Esophagus squamous epithelium (tissue), 5 donors: ENCODE results near the gene ACVR1B. TPM values are rescaled to one million over a fixed set of nuclear protein-coding genes. Genes with fewer than 3 reads are reported as not detected.
A peak's percentile ranks its signal among the peaks of the same experiment; 100 is the strongest.

Experiments used
- DNase-seq: peaks from one replicate; lab custom pipeline; 2025; lab: John Stamatoyannopoulos, UW
- H3K27ac ChIP-seq, 4 donors: fragments of 200-600 bp; sonication (generic); one replicate each; pipeline ENCODE4 v1.5.1; 2016 to 2019; ENCODE audit warnings: mild to moderate bottlenecking in 1 of 4
- H3K27me3 ChIP-seq, 4 donors: fragments of 200-600 bp; sonication (generic); 1 replicate in 3 of 4; 2 replicates in 1 of 4; pipeline versions ENCODE4 v1.5.1 to v1.6.0; 2017 to 2021; ENCODE audit warnings: antibody characterized with exemption in 1 of 4
- H3K36me3 ChIP-seq, 3 donors: fragments of 200-600 bp; sonication (generic); one replicate each; pipeline ENCODE4 v1.5.1; 2016 to 2019
- H3K4me1 ChIP-seq, 3 donors: fragments of 200-600 bp; sonication (generic); one replicate each; pipeline ENCODE4 v1.5.1; 2017 to 2019
- H3K4me3 ChIP-seq, 4 donors: fragments of 200-600 bp; sonication (generic); 1 replicate in 3 of 4; 2 replicates in 1 of 4; pipeline ENCODE4 v1.5.1; 2016 to 2019; ENCODE audit warnings: mild to moderate bottlenecking in 2 of 4, moderate library complexity in 1 of 4
- H3K9me3 ChIP-seq, 3 donors: fragments of 200-600 bp; sonication (generic); one replicate each; pipeline ENCODE4 v1.5.1; 2016 to 2019
- CTCF ChIP-seq, 6 experiments: fragments of 450-650 bp in 4 of 6; fragments of 200-600 bp in 2 of 6; sonication (generic) in 2 of 6; IDR thresholded peaks; one replicate each; pipeline ENCODE4 v1.5.1; 2016 to 2019; ENCODE audit warnings: antibody characterized with exemption in 6 of 6, mild to moderate bottlenecking in 4 of 6, moderate library complexity in 4 of 6
- POLR2A ChIP-seq, 4 donors: fragments of 450-650 bp; IDR thresholded peaks; one replicate each; pipeline ENCODE4 v1.6.1; 2017; ENCODE audit warnings: antibody characterized with exemption in 4 of 4, mild to moderate bottlenecking in 4 of 4, moderate library complexity in 3 of 4
- WGBS, 2 donors: methylation state at CpG; one replicate each; pipeline ENCODE4 v1.1.5; 2018; 5-methylcytosine and 5-hydroxymethylcytosine counted together
- intact Hi-C: fragments of 100-400 bp; cut with DNase I; formaldehyde crosslinking; loops from one replicate; pipeline ENCODE4 v1.15.0; 2022
- total RNA-seq, 4 donors: library from RNA; depleted of rRNA; stranded (reverse); fragments of >200 nt; gene quantifications; one replicate each; pipeline ENCODE4 v1.1.0, GENCODE V29; 2016
- donor health status: DM: yes; HTN: yes; CAD: no.

Gene ACVR1B
- total RNA-seq, 4 donors from 2014 or later, result 11.4 to 31.7 (median 16.8) TPM

- H3K36me3 ChIP-seq, result peaks cover 0 to 8% (median 0%) of the 10 kb centered on the region in 3 donors
- WGBS, 2 donors, result 83% methylated on average over 1 of the region's 2 CpGs; no CpG with 5 or more reads in 1 of the 2 donors
- no peaks in the 10 kb centered on the region for H3K27me3 ChIP-seq
- no peak for DNase-seq
- H3K27ac ChIP-seq, result peak overlapping the region in 3 of 4 donors; percentile 74 to 83 (median 80)
- peaks cover 10 to 39% (median 18%) of the 10 kb centered on the region in 3 donors for H3K4me1 ChIP-seq
- TF ChIP-seq POLR2A (IDR thresholded peaks at IDR 0.05), result no peak
- no peak for TF ChIP-seq CTCF (IDR thresholded peaks at IDR 0.05)
- no peaks in the 10 kb centered on the region for H3K9me3 ChIP-seq
- intact Hi-C loops, result no loop called here
- no peak overlapping the region for H3K4me3 ChIP-seq
Measured at GRCh38 chr12:51922146-51922545, 29.4 kb upstream of the ACVR1B start.

- peaks cover 10 to 31% (median 18%) of the 10 kb centered on the region in 3 donors for H3K4me1 ChIP-seq
- no peak for DNase-seq
- peak overlapping the region; percentile 33 to 83 (median 77) for H3K27ac ChIP-seq
- peaks cover 0 to 8% (median 0%) of the 10 kb centered on the region in 3 donors for H3K36me3 ChIP-seq
- TF ChIP-seq POLR2A (IDR thresholded peaks at IDR 0.05) (no peak), CTCF (IDR thresholded peaks at IDR 0.05) (no peak)
- 39 to 45% methylated on average over 6 to 15 of the region's 16 CpGs for WGBS, 2 donors
- intact Hi-C loops, result no loop called here
- H3K27me3 ChIP-seq, result no peaks in the 10 kb centered on the region
- H3K4me3 ChIP-seq, result peak overlapping the region in 1 of 4 donors; percentile 44
- no peaks in the 10 kb centered on the region for H3K9me3 ChIP-seq
Measured at GRCh38 chr12:51922762-51923505, 28.6 kb upstream of the ACVR1B start.

DNA sequence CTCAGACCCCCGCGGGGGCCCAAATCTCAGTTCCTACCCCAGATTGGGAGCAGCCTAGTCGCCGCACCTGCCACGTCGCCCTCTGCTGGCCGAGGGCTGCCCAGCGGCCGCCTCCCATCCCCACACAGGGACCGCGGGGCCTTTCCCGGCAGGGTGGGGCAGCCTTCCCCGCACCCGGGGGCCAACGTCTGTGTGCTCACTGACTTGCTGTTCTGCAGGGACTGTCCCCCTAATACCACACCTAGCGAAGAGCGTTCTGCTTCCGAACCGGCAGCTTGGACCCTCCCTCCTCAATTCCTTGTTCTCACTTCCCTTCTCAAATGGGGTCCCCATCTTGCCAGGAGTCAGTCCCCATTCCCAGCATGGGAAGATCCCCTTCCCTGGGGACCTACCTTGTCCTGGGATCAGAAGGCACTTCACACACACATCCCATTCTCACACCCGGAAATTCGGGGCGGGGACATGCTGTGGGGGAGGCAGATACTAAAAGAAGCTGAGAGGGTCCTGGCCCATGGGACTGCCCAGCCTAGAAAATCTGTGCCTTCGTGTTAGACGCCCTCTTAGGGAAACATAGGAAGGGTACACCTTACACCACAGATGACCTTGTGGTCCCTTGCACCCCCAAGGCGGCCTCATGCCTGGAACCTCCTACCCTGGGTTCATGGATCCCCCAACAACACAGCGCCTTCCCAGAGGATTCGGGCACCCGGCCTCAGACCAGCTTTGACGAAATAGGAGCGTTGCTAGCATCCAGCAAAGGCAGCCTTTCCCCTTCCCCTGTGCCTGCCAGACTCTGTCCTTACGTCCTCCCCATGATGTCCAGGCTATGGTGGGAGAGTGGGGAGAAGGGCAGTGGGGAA is 27.8 kb upstream of the ACVR1B start:
- Histone ChIP-seq H3K4me3 (peak overlapping the region in 1 of 4 donors; percentile 44), H3K4me1 (peaks cover 10 to 29% (median 18%) of the 10 kb centered on the region in 3 donors), H3K9me3 (no peaks in the 10 kb centered on the region), H3K27me3 (no peaks in the 10 kb centered on the region), H3K36me3 (peaks cover 0 to 4% (median 0%) of the 10 kb centered on the region in 3 donors), H3K27ac (peak overlapping the region; percentile 33 to 83 (median 77))
- DNase-seq, result no peak
- WGBS, 2 donors, result 8 to 52% methylated on average over 8 of the region's 31 CpGs
- TF ChIP-seq CTCF (IDR thresholded peaks at IDR 0.05) (peak; percentile 47 to 82 (median 70)), POLR2A (IDR thresholded peaks at IDR 0.05) (no peak)
- intact Hi-C loops, result loop anchor here (2.0 kb wide), 1 partner anchor 57 kb away; no protein-coding TSS in a partner anchor

- no peaks in the 10 kb centered on the region for H3K36me3 ChIP-seq
- peak overlapping the region in 1 of 4 donors; percentile 14 for H3K27ac ChIP-seq
- H3K4me3 ChIP-seq, result no peak overlapping the region
- no peaks in the 10 kb centered on the region for H3K9me3 ChIP-seq
- no peak for TF ChIP-seq POLR2A (IDR thresholded peaks at IDR 0.05)
- no peaks in the 10 kb centered on the region for H3K27me3 ChIP-seq
- no peak for DNase-seq
- peaks cover 10 to 29% (median 18%) of the 10 kb centered on the region in 3 donors for H3K4me1 ChIP-seq
- intact Hi-C loops, result loop anchor here (2.0 kb wide), 1 partner anchor 56 kb away; no protein-coding TSS in a partner anchor
- 71 to 86% methylated on average over 2 to 5 of the region's 5 CpGs for WGBS, 2 donors
Measured at GRCh38 chr12:51924551-51925319, 26.8 kb upstream of the ACVR1B start.
